HepG2 (cell line): Measurements from ENCODE around the gene ABCB8. TPM values are rescaled to one million over a fixed set of nuclear protein-coding genes. Genes with fewer than 3 reads are reported as not detected.

Source experiments
- ARID3A ChIP-seq: IDR thresholded peaks from 2 replicates; pipeline ENCODE4 v1.6.1; 2012; ENCODE audit warnings: low read depth, low read length, improper control_type of control experiment
- ARNT ChIP-seq: fragments of 450-650 bp; IDR thresholded peaks from 2 replicates; pipeline ENCODE4 v1.6.1; 2017
- HMG20B ChIP-seq: conservative IDR thresholded peaks from 2 replicates; pipeline ENCODE4 v1.6.1; 2016; ENCODE audit warnings: missing genetic modification reagents, missing compliant biosample characterization
- KDM3A ChIP-seq: IDR thresholded peaks from 2 replicates; pipeline ENCODE4 v1.6.1; 2018; ENCODE audit warnings: low read depth, missing compliant biosample characterization
- MAFF ChIP-seq: IDR thresholded peaks from 2 replicates; pipeline ENCODE4 v1.6.1; 2011; ENCODE audit warnings: low read depth, low read length, improper control_type of control experiment
- MEIS2 ChIP-seq: sonication (generic); formaldehyde crosslinking; IDR thresholded peaks from 2 replicates; pipeline ENCODE4 v1.9.0; 2021; ENCODE audit warnings: mild to moderate bottlenecking, missing genetic modification reagents
- NFIB ChIP-seq: sonication (generic); formaldehyde crosslinking; IDR thresholded peaks from 2 replicates; pipeline ENCODE4 v1.9.0; 2021; ENCODE audit warnings: missing genetic modification reagents, mild to moderate bottlenecking, borderline replicate concordance
- SMAD1 ChIP-seq: sonication (generic); formaldehyde crosslinking; IDR thresholded peaks from 2 replicates; pipeline ENCODE4 v1.4.0; 2020; ENCODE audit warnings: missing genetic modification reagents, low read depth, mild to moderate bottlenecking, borderline replicate concordance
- SNAI1 ChIP-seq: sonication (generic); formaldehyde crosslinking; IDR thresholded peaks from 2 replicates; pipeline ENCODE4 v1.5.0; 2020; ENCODE audit warnings: mild to moderate bottlenecking, missing genetic modification reagents, borderline replicate concordance
- SRSF9 ChIP-seq: fragments of 200-400 bp; formaldehyde crosslinking; IDR thresholded peaks from 2 replicates; pipeline ENCODE4 v1.6.1; 2018; ENCODE audit warnings: borderline replicate concordance, mild to moderate bottlenecking, low read depth, low read length; ENCODE audit not compliant: insufficient read depth, poor library complexity, severe bottlenecking
- ZBED4 ChIP-seq: sonication (generic); formaldehyde crosslinking; IDR thresholded peaks from 2 replicates; pipeline ENCODE4 v1.4.0; 2020; ENCODE audit warnings: missing genetic modification reagents, borderline replicate concordance
- ZNF496 ChIP-seq: sonication (generic); formaldehyde crosslinking; IDR thresholded peaks from 2 replicates; pipeline ENCODE4 v1.8.1; 2023; ENCODE audit warnings: mild to moderate bottlenecking, moderate library complexity, missing genetic modification reagents; ENCODE audit not compliant: insufficient replicate concordance
- ZNF605 ChIP-seq: sonication (generic); formaldehyde crosslinking; IDR thresholded peaks from 2 replicates; pipeline ENCODE4 v1.8.0; 2022; ENCODE audit warnings: mild to moderate bottlenecking, missing genetic modification reagents
- ZNF724P ChIP-seq: sonication (generic); formaldehyde crosslinking; IDR thresholded peaks from 2 replicates; pipeline ENCODE4 v1.8.0; 2022; ENCODE audit warnings: missing genetic modification reagents, borderline replicate concordance
- polyA plus RNA-seq, 8 experiments: library from polyadenylated mRNA; depleted of rRNA in 3 of 8; stranded (reverse) in 7 of 8; unstranded in 1 of 8; fragments of >200 nt; fragmentation: Illumina TruSeq in 4 of 8; extraction: Trizol in 4 of 8; gene quantifications; 2 replicates each; pipeline versions ENCODE4 v1.2.1 to v1.2.3, GENCODE V29; 2011 to 2016; ENCODE audit warnings: low read depth in 4 of 8, missing spikeins in 1 of 8, mixed read lengths in 1 of 8; ENCODE audit not compliant: insufficient read depth in 1 of 8
- total RNA-seq, 5 experiments: library from RNA; depleted of rRNA; stranded (reverse); fragments of >200 nt; fragmentation: Illumina TruSeq; extraction: Trizol; gene quantifications; 2 replicates each; pipeline ENCODE4 v1.2.3, GENCODE V29; 2016; ENCODE audit warnings: low read depth in 1 of 5
- TF ChIP-seq, protein P1 (sequence below): IDR thresholded peaks from 2 replicates; pipeline ENCODE4 v1.6.1; 2016; ENCODE audit warnings: low read depth, control low read depth
- TF ChIP-seq, protein P2 (sequence below): sonication (generic); formaldehyde crosslinking; IDR thresholded peaks from 2 replicates; pipeline ENCODE4 v1.4.0; 2020; ENCODE audit warnings: mild to moderate bottlenecking, missing genetic modification reagents, borderline replicate concordance

Gene ABCB8
- total and polyA plus RNA-seq, 2 of the 13 experiments (the other 11 are each of a cell fraction or from before 2014, with no cell fraction given): 6.6 to 16.7 TPM

- TF ChIP-seq SMAD1 (CRISPR knock-in tag) (no peak), ARNT (no peak), HMG20B (CRISPR knock-in tag) (no peak), SNAI1 (CRISPR knock-in tag) (no peak), NFIB (CRISPR knock-in tag) (no peak), ARID3A (0 out of 2 replicates have a peak, but pooled peaks have one; percentile 30), ZBED4 (CRISPR knock-in tag) (no peak), ZNF496 (no peak), ZNF605 (peak; percentile 73; the same call in 1 of the 2 replicates), MAFF (no peak), KDM3A (CRISPR knock-in tag) (no peak), ZNF724P (CRISPR knock-in tag) (0 out of 2 replicates have a peak, but pooled peaks have one; percentile 26), SRSF9 (no peak), MEIS2 (CRISPR knock-in tag) (no peak; the same call in 1 of the 2 replicates)
- TF ChIP-seq, protein P1, sequence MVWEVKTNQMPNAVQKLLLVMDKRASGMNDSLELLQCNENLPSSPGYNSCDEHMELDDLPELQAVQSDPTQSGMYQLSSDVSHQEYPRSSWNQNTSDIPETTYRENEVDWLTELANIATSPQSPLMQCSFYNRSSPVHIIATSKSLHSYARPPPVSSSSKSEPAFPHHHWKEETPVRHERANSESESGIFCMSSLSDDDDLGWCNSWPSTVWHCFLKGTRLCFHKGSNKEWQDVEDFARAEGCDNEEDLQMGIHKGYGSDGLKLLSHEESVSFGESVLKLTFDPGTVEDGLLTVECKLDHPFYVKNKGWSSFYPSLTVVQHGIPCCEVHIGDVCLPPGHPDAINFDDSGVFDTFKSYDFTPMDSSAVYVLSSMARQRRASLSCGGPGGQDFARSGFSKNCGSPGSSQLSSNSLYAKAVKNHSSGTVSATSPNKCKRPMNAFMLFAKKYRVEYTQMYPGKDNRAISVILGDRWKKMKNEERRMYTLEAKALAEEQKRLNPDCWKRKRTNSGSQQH (CRISPR knock-in tag): no peak; the same call in 1 of the 2 replicates
- TF ChIP-seq, protein P2, sequence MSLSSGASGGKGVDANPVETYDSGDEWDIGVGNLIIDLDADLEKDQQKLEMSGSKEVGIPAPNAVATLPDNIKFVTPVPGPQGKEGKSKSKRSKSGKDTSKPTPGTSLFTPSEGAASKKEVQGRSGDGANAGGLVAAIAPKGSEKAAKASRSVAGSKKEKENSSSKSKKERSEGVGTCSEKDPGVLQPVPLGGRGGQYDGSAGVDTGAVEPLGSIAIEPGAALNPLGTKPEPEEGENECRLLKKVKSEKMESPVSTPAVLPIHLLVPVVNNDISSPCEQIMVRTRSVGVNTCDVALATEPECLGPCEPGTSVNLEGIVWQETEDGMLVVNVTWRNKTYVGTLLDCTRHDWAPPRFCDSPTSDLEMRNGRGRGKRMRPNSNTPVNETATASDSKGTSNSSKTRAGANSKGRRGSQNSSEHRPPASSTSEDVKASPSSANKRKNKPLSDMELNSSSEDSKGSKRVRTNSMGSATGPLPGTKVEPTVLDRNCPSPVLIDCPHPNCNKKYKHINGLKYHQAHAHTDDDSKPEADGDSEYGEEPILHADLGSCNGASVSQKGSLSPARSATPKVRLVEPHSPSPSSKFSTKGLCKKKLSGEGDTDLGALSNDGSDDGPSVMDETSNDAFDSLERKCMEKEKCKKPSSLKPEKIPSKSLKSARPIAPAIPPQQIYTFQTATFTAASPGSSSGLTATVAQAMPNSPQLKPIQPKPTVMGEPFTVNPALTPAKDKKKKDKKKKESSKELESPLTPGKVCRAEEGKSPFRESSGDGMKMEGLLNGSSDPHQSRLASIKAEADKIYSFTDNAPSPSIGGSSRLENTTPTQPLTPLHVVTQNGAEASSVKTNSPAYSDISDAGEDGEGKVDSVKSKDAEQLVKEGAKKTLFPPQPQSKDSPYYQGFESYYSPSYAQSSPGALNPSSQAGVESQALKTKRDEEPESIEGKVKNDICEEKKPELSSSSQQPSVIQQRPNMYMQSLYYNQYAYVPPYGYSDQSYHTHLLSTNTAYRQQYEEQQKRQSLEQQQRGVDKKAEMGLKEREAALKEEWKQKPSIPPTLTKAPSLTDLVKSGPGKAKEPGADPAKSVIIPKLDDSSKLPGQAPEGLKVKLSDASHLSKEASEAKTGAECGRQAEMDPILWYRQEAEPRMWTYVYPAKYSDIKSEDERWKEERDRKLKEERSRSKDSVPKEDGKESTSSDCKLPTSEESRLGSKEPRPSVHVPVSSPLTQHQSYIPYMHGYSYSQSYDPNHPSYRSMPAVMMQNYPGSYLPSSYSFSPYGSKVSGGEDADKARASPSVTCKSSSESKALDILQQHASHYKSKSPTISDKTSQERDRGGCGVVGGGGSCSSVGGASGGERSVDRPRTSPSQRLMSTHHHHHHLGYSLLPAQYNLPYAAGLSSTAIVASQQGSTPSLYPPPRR (CRISPR knock-in tag): peak; percentile 52
These were observed 34.4 kb downstream of the ABCB8 start (continued) for GRCh38 chr7:151062399-151063211.
